ENCODE results near the gene UFSP1. TPM values are rescaled to one million over a fixed set of nuclear protein-coding genes. Genes with fewer than 3 reads are reported as not detected.
"Not testable (repeated sequence)": the region's sequence is repeated elsewhere in the genome, so short reads cannot be mapped to it uniquely, and the experiment has no call there.

UFSP1 gene
- total and polyA plus RNA-seq, 5 experiments from 2014 or later = 1.1 to 10.9 (median 2.7) TPM

DNA sequence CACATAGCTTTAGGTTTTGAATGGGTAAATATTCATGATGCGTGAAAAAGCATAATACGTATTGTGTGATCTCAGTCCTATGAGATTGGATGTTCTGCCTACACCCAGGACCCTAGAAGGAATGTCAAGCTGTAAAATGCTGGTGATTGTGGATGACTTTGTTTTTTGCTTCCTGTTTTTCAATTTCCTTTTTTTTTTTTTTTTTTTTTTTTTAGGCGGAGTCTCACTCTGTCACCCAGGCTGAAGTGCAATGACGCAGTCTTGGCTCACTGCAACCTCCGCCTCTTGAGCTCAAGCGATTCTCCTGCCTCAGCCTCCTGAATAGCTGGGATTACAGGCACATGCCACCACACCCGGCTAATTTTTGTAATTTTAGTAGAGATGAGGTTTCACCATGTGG lies 20.9 kb upstream of the UFSP1 start:
- H3K27ac Mint-ChIP-seq = not testable (repeated sequence)
- peaks cover 2 to 18% (median 9%) of the 10 kb centered on the region in 5 donors for H3K27me3 Mint-ChIP-seq

DNA sequence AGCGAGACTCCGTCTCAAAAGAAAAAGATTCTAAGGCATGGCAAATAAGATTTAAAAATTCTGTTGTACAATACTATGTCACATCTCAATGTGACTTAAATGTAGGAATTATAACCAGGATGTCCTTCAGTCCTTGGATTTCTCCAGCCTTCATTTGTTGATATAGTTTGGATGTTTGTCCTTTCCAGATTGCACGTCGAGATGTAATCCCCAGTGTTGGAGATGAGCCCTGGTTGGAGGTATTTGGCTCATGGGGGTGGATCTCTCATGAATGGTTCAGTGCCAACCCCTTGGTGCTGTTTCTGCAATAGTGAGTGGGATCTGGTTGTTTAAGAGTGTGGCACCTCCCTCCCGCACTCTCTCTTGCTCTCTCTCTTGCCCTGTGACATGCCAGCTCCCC lies 19.0 kb upstream of the UFSP1 start:
- POLR2A ChIA-PET = no interaction called here
- Mint-ChIP-seq H3K9me3 (peaks cover 0 to 5% (median 0%) of the 10 kb centered on the region in 9 donors), H3K4me3 (no peak overlapping the region), H3K36me3 (peaks cover 0 to 4% (median 0%) of the 10 kb centered on the region in 3 donors), H3K4me1 (peaks cover 0 to 4% (median 0%) of the 10 kb centered on the region in 4 donors), H3K27me3 (peaks cover 0 to 11% (median 0%) of the 10 kb centered on the region in 5 donors), H3K27ac (no peak overlapping the region)
- no peak for ATAC-seq
- no peak for DNase-seq

More for the DNA sequence above, 20.9 kb upstream of the UFSP1 start:
- not testable (repeated sequence) for ATAC-seq, H3K9me3 Mint-ChIP-seq, DNase-seq, H3K4me3 Mint-ChIP-seq, H3K36me3 Mint-ChIP-seq, H3K4me1 Mint-ChIP-seq
- POLR2A ChIA-PET = interaction anchor here (0.6 to 0.7 kb wide), 2 partner anchors 15 to 106 kb away, joined by 3 to 7 read pairs; no protein-coding TSS in a partner anchor

- ATAC-seq = no peak
- DNase-seq = no peak
- Mint-ChIP-seq H3K4me1 (peaks cover 0 to 4% (median under 1%) of the 10 kb centered on the region in 4 donors), H3K27me3 (peaks cover 8 to 23% (median 22%) of the 10 kb centered on the region in 5 donors), H3K4me3 (no peak overlapping the region), H3K27ac (no peak overlapping the region), H3K9me3 (no peaks in the 10 kb centered on the region), H3K36me3 (no peaks in the 10 kb centered on the region)
- POLR2A ChIA-PET = no interaction called here
These were observed 13.1 kb upstream of the UFSP1 start for GRCh38 chr7:100902638-100903037.

DNA sequence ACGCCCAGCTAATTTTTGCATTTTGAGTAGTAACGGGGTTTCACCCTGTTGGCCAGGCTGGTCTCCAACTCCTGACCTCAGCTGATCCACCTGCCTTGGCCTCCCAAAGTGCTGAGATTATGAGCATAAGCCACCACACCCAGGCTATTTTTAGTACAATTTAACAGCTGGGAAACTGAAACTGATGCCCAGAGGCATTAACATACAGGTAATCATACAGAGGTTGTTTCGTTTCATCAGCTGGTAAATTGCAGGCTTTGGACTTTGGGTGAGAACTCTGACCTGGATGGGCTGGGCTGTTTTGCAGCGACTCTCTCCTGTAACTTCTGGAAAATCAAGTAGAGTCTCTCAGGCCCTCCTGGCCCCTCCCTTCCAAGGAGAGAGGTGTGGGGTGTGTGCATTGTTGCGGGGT lies 12.4 kb upstream of the UFSP1 start:
- no peak for DNase-seq
- peaks cover 11 to 27% (median 26%) of the 10 kb centered on the region in 5 donors for H3K27me3 Mint-ChIP-seq
- H3K4me3 Mint-ChIP-seq = no peak overlapping the region
- POLR2A ChIA-PET = interaction anchor here (0.7 kb wide), 1 partner anchor 693 kb away, joined by 3 read pairs; no protein-coding TSS in a partner anchor
- no peak overlapping the region for H3K27ac Mint-ChIP-seq
- no peaks in the 10 kb centered on the region for H3K36me3 Mint-ChIP-seq
- no peak for ATAC-seq
- H3K4me1 Mint-ChIP-seq = peaks cover 3 to 8% (median 5%) of the 10 kb centered on the region in 4 donors
- H3K9me3 Mint-ChIP-seq = peaks cover 0 to 2% (median 0%) of the 10 kb centered on the region in 9 donors

DNA sequence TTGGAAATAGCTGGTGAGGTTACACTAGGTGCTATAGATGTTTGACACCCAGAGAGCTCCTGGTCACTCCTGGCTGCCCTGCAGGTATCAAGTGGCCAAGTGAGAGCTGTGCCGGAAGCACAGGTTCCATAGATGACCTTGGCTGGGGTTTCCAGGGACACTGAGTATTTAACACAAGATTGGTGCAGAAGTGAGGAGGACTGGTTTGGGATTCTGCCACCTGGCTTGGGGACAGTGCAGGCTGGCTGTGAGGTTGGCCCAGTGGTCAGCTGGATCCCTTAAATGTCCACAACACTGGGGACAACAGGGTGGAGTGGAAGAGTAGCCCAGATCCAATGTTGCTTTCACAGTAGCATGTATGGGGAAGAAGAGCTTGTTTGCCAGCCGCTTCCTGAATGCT lies 11.5 kb upstream of the UFSP1 start:
- POLR2A ChIA-PET = no interaction called here
- no peak overlapping the region for H3K27ac Mint-ChIP-seq
- DNase-seq = no peak
- no peak for ATAC-seq
- H3K4me1 Mint-ChIP-seq = peaks cover 8 to 13% (median 9%) of the 10 kb centered on the region in 4 donors
- peaks cover 15 to 34% (median 30%) of the 10 kb centered on the region in 5 donors for H3K27me3 Mint-ChIP-seq
- H3K9me3 Mint-ChIP-seq = peaks cover 0 to 3% (median 0%) of the 10 kb centered on the region in 9 donors
- no peak overlapping the region for H3K4me3 Mint-ChIP-seq
- H3K36me3 Mint-ChIP-seq = peaks cover 0 to 3% (median 0%) of the 10 kb centered on the region in 3 donors

DNA sequence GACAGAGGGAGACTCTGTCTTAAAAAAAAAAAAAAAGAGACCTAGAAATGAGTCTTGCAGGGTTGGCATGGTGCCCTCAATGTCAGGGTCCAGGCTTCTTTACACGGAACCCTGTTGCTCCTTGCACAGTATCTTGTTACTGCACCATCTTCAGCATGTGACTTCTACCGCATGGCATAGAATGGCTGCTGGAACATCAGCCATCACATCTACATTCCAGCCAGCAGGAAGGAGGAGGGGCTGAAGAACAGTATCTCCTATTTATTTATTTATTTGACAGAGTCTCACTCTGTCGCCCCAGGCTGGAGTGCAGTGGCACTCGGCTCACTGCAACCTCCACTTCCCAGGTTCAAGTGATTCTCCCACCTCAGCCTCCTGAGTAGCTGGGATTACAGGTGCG lies 9.9 kb upstream of the UFSP1 start:
- DNase-seq (no peak), ATAC-seq (no peak)
- POLR2A ChIA-PET = no interaction called here
- Mint-ChIP-seq H3K27me3 (peaks cover 17 to 40% (median 31%) of the 10 kb centered on the region in 5 donors), H3K4me3 (no peak overlapping the region), H3K27ac (no peak overlapping the region), H3K36me3 (peaks cover 0 to 4% (median 0%) of the 10 kb centered on the region in 3 donors), H3K4me1 (peaks cover 10 to 15% (median 12%) of the 10 kb centered on the region in 4 donors), H3K9me3 (peaks cover 0 to 3% (median 0%) of the 10 kb centered on the region in 9 donors)

DNA sequence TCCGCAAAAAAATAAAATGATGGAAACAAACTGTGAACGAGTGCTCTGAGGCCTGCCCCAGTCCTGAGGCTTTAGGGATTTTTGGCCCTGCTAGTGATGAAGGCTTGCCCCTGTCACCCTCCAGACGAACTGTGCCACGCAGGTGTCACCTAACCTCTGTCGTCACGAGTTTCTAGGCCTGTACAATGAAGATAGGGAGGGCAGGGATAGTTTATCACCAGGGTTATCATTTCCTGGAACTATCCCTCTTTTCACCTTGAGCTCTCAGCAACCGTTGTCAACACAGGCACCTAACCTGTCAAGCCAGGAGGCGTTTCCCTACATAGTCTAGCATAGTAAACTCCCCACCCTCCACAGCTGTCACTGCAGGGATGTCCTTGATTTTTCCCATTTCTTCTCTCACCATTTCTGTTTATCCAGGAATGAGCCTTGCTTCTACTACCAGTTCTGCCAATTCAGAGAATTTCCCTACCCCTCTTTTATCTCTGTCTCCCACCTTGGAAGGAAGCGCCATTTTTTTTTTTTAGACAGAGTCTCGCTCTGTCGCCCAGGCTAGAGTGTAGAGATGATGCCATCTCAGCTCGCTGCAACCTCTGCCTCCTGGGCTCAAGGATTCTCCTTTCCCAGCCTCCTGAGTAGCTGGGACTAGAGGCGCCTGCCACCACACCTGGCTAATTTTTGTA lies 8.4 kb upstream of the UFSP1 start:
- Mint-ChIP-seq H3K9me3 (peaks cover 0 to 3% (median 0%) of the 10 kb centered on the region in 9 donors), H3K36me3 (peaks cover 0 to 6% (median 0%) of the 10 kb centered on the region in 3 donors), H3K27me3 (peaks cover 17 to 51% (median 32%) of the 10 kb centered on the region in 5 donors), H3K4me3 (peak overlapping the region; percentile 51 to 78 (median 69)), H3K4me1 (peaks cover 10 to 15% (median 12%) of the 10 kb centered on the region in 4 donors), H3K27ac (no peak overlapping the region)
- DNase-seq = no peak
- no peak for ATAC-seq
- POLR2A ChIA-PET = no interaction called here

GRCh38 chr7:100896732-100897608 lies 7.5 kb upstream of the UFSP1 start:
- H3K36me3 Mint-ChIP-seq = peaks cover 0 to 6% (median 0%) of the 10 kb centered on the region in 3 donors
- ATAC-seq (peak; percentile 64 to 65), DNase-seq (peak in 9 of 10 donors; percentile 39 to 63 (median 48))
- H3K9me3 Mint-ChIP-seq = peaks cover 0 to 3% (median 0%) of the 10 kb centered on the region in 9 donors
- H3K27me3 Mint-ChIP-seq = peaks cover 17 to 61% (median 34%) of the 10 kb centered on the region in 5 donors
- H3K27ac Mint-ChIP-seq = no peak overlapping the region
- H3K4me1 Mint-ChIP-seq = peaks cover 10 to 18% (median 12%) of the 10 kb centered on the region in 4 donors
- H3K4me3 Mint-ChIP-seq = peak overlapping the region; percentile 51 to 94 (median 78)
- POLR2A ChIA-PET = no interaction called here

- H3K4me1 Mint-ChIP-seq = peaks cover 13 to 25% (median 17%) of the 10 kb centered on the region in 4 donors
- H3K36me3 Mint-ChIP-seq = peaks cover 0 to 6% (median 0%) of the 10 kb centered on the region in 3 donors
- H3K27ac Mint-ChIP-seq = peak overlapping the region in 8 of 10 donors; percentile 15 to 88 (median 70)
- ATAC-seq (peak; percentile 39 to 41), DNase-seq (peak in 2 of 10 donors; percentile 23 to 25)
- peaks cover 0 to 3% (median 0%) of the 10 kb centered on the region in 9 donors for H3K9me3 Mint-ChIP-seq
- POLR2A ChIA-PET = interaction anchor here (1.0 kb wide), 1 partner anchor 21 kb away, joined by 3 read pairs; the partner anchor contains the start of gene SRRT
- peak overlapping the region; percentile 78 to 94 (median 88) for H3K4me3 Mint-ChIP-seq
- peaks cover 20 to 67% (median 40%) of the 10 kb centered on the region in 5 donors for H3K27me3 Mint-ChIP-seq
These were observed 6.6 kb upstream of the UFSP1 start for GRCh38 chr7:100895956-100896731.

GRCh38 chr7:100895701-100895955 lies 6.1 kb upstream of the UFSP1 start, which contains the start of gene ACHE:
Gene ACHE (minus strand): TSS chr7:100895888. CDS start chr7:100894232, 1,656 bp downstream.
- H3K4me1 Mint-ChIP-seq = peaks cover 12 to 27% (median 20%) of the 10 kb centered on the region in 4 donors
- H3K27ac Mint-ChIP-seq = peak within 1 kb of the TSS in 8 of 10 donors; percentile 15 to 88 (median 70)
- DNase-seq = no peak
- peak within 1 kb of the TSS; percentile 78 to 94 (median 88) for H3K4me3 Mint-ChIP-seq
- H3K36me3 Mint-ChIP-seq = peaks cover 0 to 6% (median 0%) of the 10 kb centered on the region in 3 donors
- POLR2A ChIA-PET = interaction anchor here (1.0 kb wide), 1 partner anchor 21 kb away, joined by 3 read pairs; the partner anchor contains the start of gene SRRT
- ATAC-seq = peak; percentile 24 to 28
- H3K9me3 Mint-ChIP-seq = peaks cover 0 to 3% (median 0%) of the 10 kb centered on the region in 9 donors
- H3K27me3 Mint-ChIP-seq = peaks cover 15 to 64% (median 34%) of the 10 kb centered on the region in 5 donors

GRCh38 chr7:100894860-100895700 lies 5.6 kb upstream of the UFSP1 start:
- Mint-ChIP-seq H3K27ac (no peak overlapping the region), H3K4me3 (peak overlapping the region in 9 of 10 donors; percentile 10 to 94 (median 49)), H3K9me3 (peaks cover 0 to 3% (median 0%) of the 10 kb centered on the region in 9 donors), H3K4me1 (peaks cover 16 to 32% (median 25%) of the 10 kb centered on the region in 4 donors), H3K36me3 (peaks cover 0 to 8% (median 0%) of the 10 kb centered on the region in 3 donors), H3K27me3 (peaks cover 14 to 58% (median 32%) of the 10 kb centered on the region in 5 donors)
- peak; percentile 38 to 81 (median 64) for DNase-seq
- ATAC-seq = peak; percentile 33 to 35
- POLR2A ChIA-PET = interaction anchor here (0.5 to 1.2 kb wide), 4 partner anchors 15 to 71 kb away, joined by 3 to 5 read pairs (median 3); partner anchors contain the start of gene SRRT

Measured in naive thymus-derived CD8-positive, alpha-beta T cell (primary cell).